Fibroblast of pulmonary artery (primary cell): ENCODE data around the gene CD101.

Experiments
- DNase-seq: peaks from one replicate; pipeline ENCODE4 v3.0.0-alpha.2; 2010; ENCODE audit warnings: low read depth
- H3K4me3 ChIP-seq: replicated peaks from 2 replicates; pipeline ENCODE4 v1.5.1; 2011; ENCODE audit warnings: low read depth, mild to moderate bottlenecking, control low read depth, low read length, moderate library complexity
- CTCF ChIP-seq: IDR thresholded peaks from 2 replicates; pipeline ENCODE4 v1.5.1; 2011; ENCODE audit warnings: mild to moderate bottlenecking, control low read depth, low read length, inconsistent platforms; ENCODE audit errors: missing control alignments

The CD101 gene

GRCh38 chr1:117022114-117022513 lies 20.6 kb downstream of the CD101 start:
- H3K4me3 ChIP-seq, result no peak overlapping the region
- DNase-seq, result no peak
- no peak for TF ChIP-seq CTCF

- no peak overlapping the region for H3K4me3 ChIP-seq
- no peak for DNase-seq
- no peak for TF ChIP-seq CTCF
Measured at GRCh38 chr1:117025568-117025967, 24.0 kb downstream of the CD101 start.

DNA sequence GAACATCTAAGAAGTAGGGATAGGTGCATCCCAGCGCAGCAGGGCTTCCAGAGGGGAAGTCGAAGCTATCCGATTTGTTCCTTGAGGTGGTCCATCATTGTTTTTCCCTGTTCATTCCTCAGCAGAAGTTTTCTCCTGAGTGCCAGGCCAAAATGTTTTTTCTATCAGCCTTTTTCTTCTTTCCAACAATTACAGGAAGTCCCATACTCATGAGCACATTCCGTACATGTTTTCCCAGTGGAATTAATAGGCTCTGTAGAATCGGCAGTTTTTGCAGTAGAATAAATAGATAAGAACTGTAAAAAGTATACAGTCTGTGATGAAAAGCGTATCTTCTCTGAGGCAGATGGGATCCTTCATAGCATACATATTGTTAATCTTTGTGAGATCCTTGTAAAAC lies 24.8 kb downstream of the CD101 start:
- H3K4me3 ChIP-seq, result no peak overlapping the region
- no peak for TF ChIP-seq CTCF
- DNase-seq, result peak; percentile 93

DNA sequence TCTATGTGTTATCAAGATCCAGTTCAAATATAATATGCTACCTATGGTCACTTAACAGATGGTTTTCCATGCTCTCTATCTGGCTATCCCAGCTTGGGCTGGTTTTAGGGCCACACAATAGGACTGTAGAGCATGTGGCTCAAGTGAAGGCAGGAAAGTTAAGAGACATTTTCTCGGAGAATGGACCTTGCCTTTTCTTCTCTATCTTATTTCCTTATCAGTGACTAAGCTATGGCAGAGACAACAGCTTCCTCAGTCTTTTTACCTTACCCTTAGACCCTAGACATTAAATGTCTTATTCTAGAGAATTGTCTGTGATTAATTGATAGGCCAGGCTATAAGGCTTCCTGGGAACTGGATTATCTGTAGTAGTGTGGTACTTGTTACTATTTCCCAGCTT lies 28.1 kb downstream of the CD101 start:
- H3K4me3 ChIP-seq, result no peak overlapping the region
- no peak for DNase-seq
- TF ChIP-seq CTCF, result no peak

GRCh38 chr1:117030271-117030877 lies 28.8 kb downstream of the CD101 start:
- DNase-seq, result no peak
- H3K4me3 ChIP-seq, result no peak overlapping the region
- no peak for TF ChIP-seq CTCF

DNA sequence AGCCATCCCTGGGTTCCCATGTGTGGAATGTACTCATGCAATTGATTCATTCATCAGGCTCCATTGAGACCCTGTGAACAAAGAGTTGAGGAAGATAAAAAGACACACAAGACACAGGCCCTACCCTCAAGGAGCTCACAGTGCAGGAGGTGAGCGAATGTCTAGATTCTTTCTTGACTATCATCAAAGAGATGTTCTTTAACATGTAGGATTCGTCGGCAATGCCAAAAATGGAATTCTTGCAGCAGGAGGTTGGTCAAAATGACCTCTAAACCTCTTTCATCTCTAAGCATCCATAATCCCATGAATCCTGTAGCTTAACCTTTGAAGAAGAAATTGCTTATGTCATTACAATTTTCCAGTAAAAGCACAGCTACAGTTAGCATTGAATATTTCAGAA lies 30.7 kb downstream of the CD101 start:
- TF ChIP-seq CTCF, result no peak
- DNase-seq, result no peak
- no peak overlapping the region for H3K4me3 ChIP-seq
